Right forelimb (tissue), 1 donor: ENCODE results near the gene DDX55.
"Not testable (repeated sequence)": the region's sequence is repeated elsewhere in the genome, so short reads cannot be mapped to it uniquely, and the experiment has no call there.

Experiments used
- DNase-seq: peaks from one replicate; pipeline ENCODE4 v3.0.0-alpha.2; 2018

The DDX55 gene

DNA sequence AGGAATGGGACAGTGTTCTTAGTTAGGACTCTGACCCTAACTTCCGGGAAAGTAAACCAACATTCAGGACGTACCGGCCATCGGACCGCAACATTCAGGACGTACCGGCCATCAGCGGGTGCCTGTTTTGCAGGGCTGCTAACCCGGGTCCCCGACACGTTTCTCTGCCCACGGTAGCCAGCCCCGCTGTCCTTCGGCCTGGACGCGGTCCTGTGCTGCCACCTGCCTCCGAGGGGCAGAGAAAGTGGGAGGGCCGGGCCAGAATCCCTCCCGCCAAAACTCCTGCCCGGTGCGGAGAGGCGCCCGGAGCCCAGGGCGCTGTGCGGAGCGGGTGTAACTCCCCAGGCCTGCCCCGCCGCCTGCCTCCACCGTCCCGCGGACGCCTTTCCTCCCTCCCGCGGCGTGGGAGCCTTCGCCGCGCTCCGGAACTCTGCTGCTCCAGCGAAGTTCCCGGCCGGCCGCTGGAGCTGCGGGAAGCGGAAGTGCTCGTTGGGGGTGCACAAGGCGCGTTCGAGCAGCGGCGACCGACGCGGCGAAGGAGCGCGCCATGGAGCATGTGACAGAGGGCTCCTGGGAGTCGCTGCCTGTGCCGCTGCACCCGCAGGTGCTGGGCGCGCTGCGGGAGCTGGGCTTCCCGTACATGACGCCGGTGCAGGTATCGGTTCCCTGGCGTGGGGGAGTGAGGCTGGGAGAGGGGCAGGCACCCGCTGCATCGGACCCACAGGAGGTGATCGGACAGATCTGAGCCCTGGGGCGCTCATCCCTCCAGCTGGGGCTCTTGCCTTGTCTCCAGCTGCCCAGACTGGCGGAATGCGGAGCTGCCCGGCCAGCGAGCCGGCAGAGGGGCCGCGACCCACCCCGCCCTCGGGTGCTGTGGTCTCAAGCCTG, at the start of gene DDX55:
Gene DDX55 (plus strand): TSS at position 498 of the 888 bp plus-strand sequence. CDS start 50 bp downstream, at position 548.
- peak; percentile 90 for DNase-seq

GRCh38 chr12:123554136-123554535, 47.8 kb upstream of the DDX55 start:
- DNase-seq, result not testable (repeated sequence)

GRCh38 chr12:123554843-123555242, 47.1 kb upstream of the DDX55 start:
- not testable (repeated sequence) for DNase-seq

DNA sequence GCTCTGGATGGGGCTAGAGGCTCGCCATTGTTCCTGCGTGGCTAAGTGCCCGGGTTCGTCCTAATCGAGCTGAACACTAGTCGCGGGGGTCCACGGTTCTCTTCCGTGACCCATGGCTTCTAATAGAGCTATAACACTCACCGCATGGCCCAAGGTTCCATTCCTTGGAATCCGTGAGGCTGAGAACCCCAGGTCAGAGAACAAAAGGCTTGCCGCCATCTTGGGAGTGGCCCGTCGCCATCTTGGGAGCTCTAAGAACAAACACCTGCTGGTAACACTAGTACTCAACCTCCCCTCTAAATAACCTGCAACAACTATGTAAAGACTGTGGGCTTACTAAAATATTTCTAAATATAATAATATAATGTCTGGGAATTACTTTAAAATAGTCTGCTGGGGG, 43.4 kb upstream of the DDX55 start:
- not testable (repeated sequence) for DNase-seq

GRCh38 chr12:123559468-123559867, 42.4 kb upstream of the DDX55 start:
- no peak for DNase-seq

- no peak for DNase-seq
These were observed 30.5 kb upstream of the DDX55 start for GRCh38 chr12:123571343-123571813.

DNA sequence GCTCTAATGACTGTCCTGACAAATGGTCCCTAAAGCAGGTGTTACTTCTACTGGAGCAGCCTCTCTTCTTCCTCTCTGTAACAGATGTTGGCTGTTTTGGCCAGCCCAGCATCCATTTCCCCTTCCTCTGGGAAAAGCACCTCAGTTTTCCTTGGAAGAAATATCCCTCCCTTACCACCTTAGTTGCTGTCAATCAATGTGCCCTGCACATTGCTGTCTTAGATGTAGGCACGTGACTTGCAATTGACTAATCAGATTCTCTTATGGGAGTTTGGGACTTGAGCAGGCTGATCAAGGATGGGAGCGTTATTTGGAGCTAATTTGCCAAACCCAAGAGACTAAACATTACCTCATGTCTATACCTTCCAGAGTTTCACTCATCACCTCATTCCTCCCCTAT, 29.5 kb upstream of the DDX55 start:
- DNase-seq, result no peak

DNA sequence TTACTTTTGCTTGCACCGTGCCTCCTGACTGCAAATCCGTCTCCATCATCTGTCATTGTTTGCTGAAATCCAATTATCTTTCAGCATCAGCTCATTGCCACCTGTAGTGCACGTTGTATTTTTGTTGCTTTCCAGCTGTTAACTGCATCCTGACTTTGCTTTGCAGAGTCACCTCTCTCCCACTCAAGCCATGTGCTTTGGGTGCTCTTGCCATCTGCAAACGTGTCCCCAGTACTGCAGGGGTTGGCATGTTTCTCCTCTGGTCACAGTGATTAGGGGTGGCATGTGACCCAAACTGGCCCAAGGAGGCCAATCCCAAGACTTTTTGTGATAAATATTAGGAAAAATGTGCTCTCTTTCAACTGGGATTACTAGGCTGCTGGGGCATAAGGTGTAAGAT, 28.0 kb upstream of the DDX55 start:
- DNase-seq, result no peak

DNA sequence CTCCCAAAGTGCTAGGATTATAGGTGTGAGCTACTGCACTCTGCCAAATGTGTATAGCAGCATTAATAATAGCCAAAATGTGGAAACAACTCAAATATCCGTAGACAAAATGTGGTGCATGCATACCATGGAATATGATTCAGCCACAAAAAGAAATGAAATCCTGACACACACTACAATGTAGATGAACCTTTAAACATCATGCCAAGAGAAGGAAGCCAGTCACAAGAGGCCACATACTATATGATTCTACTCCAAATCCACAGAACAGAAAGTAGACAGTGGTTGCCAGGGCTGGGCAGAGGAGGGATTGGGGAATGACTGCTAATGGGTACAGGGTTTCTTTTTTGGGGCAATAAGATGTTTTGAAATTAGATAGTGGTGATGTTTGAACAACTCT, 25.3 kb upstream of the DDX55 start:
- DNase-seq, result no peak

DNA sequence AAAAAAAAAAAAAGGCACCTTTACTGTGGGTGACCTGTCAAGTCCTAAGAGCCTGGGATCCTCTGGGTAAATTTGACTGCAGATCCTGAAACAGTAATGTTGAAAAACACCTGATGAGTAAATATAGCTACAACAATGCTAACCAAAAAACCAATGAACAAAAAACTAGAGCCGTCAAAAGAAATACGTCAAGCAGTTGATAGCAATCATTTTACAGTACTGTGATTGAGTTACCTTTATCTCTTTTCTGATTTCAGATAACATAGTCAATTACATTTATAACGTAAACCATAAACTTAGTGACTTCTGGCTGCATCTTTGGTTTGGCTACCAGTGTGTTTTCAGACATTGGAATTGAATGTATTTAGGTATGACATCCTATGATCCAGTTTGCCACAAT, 23.7 kb upstream of the DDX55 start:
- DNase-seq, result no peak

GRCh38 chr12:123578829-123579228, 23.1 kb upstream of the DDX55 start:
- not testable (repeated sequence) for DNase-seq

DNA sequence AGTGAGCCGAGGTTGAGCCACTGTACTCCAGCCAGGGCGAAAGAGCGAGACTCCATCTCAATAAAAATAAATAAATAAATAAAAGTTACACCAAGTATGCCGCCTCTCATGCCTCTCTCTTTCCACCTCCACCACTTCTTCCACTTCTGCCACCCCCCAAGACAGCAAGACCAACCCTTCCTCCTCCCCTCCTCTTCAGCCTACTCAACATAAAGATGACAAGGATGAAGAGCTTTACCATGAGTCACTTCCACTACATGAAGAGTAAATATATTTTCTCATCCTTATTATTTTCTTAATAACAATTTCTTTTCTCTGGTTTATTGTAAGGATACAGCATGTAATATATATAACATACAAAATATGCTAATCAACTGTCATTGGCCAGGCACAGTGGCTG, 21.1 kb upstream of the DDX55 start:
- no peak for DNase-seq

GRCh38 chr12:123591702-123592481, 10.0 kb upstream of the DDX55 start:
- no peak for DNase-seq

GRCh38 chr12:123595729-123596128, 6.2 kb upstream of the DDX55 start:
- no peak for DNase-seq

DNA sequence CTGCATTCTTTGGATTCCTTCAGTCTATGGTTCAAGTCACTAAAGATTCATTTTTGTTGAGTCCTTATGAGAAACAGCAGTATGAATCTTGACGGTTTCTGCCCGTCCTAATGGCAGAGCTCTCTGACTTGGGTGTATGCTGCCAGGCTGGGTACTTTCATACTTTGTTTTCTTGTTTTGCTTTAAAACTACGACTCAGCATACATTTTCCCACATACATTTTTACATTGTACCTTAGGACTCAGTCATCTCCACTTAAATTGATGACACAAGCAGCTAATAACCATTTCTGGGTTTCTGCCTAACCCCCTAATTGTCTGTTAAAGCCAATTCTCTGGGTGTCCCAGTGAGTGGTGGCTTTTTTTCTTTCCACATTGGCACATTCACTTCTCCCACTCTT, 4.8 kb upstream of the DDX55 start:
- no peak for DNase-seq

DNA sequence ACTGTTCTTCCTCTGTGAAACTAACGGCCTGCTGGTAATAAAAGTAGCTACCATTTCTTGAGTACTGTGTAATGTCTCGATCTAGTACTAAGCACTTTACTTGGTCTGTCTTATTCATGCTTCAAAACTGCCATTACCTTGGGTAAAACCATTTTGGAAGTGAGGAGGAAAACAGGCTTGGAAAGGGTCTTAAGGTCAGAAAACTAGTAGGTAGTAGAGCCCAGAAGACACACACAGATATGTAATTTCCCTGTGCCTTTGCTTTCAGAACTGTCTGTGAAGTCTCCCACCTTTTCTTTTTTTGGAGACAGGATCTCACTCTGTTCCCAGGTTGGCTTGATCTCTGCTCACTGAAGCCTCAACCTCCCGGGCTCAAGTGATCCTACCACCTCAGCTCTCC, 3.4 kb upstream of the DDX55 start:
- DNase-seq, result no peak

GRCh38 chr12:123599310-123599709, 2.6 kb upstream of the DDX55 start:
- no peak for DNase-seq

- no peak for DNase-seq
These were observed 2.2 kb upstream of the DDX55 start for GRCh38 chr12:123599721-123600120.

GRCh38 chr12:123602651-123603195, 824 bp downstream of the DDX55 start:
- no peak for DNase-seq

- DNase-seq, result not testable (repeated sequence)
These were observed 1.6 kb downstream of the DDX55 start for GRCh38 chr12:123603495-123603894.

DNA sequence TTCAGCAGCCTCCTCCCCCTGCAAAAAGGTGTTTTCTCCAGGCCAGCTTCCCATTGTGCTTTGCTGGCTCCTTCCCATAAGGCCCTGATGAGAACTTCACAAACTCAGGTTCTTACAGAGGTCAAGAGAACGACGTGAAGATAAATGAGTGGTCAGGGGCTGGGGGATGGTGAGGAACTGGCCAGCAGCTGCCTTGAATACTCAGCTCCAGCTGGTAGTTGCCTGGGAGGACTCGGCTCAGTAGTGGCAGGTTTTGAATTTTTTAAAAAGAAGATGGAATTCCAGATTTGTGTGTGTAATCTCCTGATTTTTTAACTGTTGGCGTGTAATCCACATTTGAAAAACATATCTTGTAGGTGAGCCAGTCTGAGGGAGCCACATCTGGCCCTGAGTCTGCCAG, 5.9 kb downstream of the DDX55 start:
- no peak for DNase-seq

GRCh38 chr12:123608182-123608581, 6.3 kb downstream of the DDX55 start:
- DNase-seq, result no peak

- DNase-seq, result no peak
These were observed 12.2 kb downstream of the DDX55 start for GRCh38 chr12:123614110-123614509.

DNA sequence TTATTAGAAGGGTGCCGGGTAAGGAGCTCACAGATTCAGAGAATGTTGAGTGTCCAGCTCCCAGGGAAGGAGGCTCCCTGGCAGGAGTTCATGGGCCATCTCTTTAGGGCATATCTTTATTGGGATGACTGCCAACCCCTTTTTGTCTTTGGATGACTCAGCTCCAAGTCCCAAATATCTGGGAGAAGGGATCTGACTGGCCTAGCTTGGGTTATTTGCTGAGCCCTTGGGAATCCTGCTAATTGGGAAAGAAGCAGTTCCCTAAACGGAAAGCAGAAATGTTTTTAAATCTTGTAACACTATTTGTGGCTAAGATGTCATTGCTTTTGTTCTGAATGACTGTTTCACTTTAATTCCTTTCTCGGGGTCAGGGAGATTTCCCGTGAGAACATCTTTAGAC, 12.6 kb downstream of the DDX55 start:
- no peak for DNase-seq
